Measurements from ENCODE around the gene ARFGEF3.

- TF ChIP-seq ZNF24 (tag by site-specific recombination; IDR thresholded peaks at IDR 0.05), result no peak
- no peak for TF ChIP-seq CTCF (tag by site-specific recombination; IDR thresholded peaks at IDR 0.05)
- no peak for TF ChIP-seq ZNF747 (tag by site-specific recombination; IDR thresholded peaks at IDR 0.05)
- no peak for TF ChIP-seq ZNF610 (tag by site-specific recombination; IDR thresholded peaks at IDR 0.05; ENCODE audit: borderline replicate concordance)
- TF ChIP-seq ZNF404 (tag by site-specific recombination; IDR thresholded peaks at IDR 0.05), result no peak
- no peak for TF ChIP-seq SP2 (tag by site-specific recombination; IDR thresholded peaks at IDR 0.05)
- no peak for TF ChIP-seq ZNF266 (tag by site-specific recombination; IDR thresholded peaks at IDR 0.05; ENCODE audit: low read depth)
- TF ChIP-seq ZBTB26 (tag by site-specific recombination; optimal IDR thresholded peaks at IDR 0.05), result no peak
- TF ChIP-seq ZNF146 (tag by site-specific recombination; IDR thresholded peaks at IDR 0.05), result no peak
- no peak for TF ChIP-seq ZBTB20 (tag by site-specific recombination; IDR thresholded peaks at IDR 0.05)
- no peak for TF ChIP-seq HOXA7 (CRISPR knock-in tag; IDR thresholded peaks at IDR 0.05; ENCODE audit: borderline replicate concordance)
- no peak for TF ChIP-seq ELK4 (IDR thresholded peaks at IDR 0.05; ENCODE audit: borderline replicate concordance, low read depth, low read length)
These were observed 18.9 kb upstream of the ARFGEF3 start for GRCh38 chr6:138142806-138143205.
